ENCODE data around the gene UNC5A.

DNA sequence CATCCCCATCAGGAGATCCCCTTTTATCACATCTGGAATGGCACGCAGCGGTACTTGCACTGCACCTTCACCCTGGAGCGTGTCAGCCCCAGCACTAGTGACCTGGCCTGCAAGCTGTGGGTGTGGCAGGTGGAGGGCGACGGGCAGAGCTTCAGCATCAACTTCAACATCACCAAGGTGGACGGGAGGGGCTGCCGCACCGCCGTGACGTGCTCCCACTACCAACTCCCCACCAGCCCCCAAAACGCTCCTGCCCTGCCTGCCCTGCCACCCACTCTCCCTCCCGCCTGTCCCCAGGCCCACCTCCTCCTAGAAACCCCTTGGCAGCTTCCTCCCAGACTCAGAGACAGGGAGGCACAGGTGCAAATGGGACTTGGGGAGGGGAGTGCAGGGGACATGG, 68.1 kb downstream of the UNC5A start:
- TF ChIP-seq EP300 (IDR thresholded peaks at IDR 0.05; ENCODE audit: borderline replicate concordance in 1 of 2, control insufficient read depth in 1 of 2, low read depth in 2 of 2, low read length in 2 of 2) (no peak), MEF2A (IDR thresholded peaks at IDR 0.05; ENCODE audit: insufficient read depth, low read depth, low read length) (no peak), POLR2A (IDR thresholded peaks at IDR 0.05; ENCODE audit: low read depth, low read length) (no peak), ZSCAN29 (IDR thresholded peaks at IDR 0.05) (no peak), MTA3 (IDR thresholded peaks at IDR 0.05; ENCODE audit: borderline replicate concordance, low read length) (no peak), TARDBP (IDR thresholded peaks at IDR 0.05; ENCODE audit: borderline replicate concordance) (no peak)
- TF ChIP-seq, protein P1, sequence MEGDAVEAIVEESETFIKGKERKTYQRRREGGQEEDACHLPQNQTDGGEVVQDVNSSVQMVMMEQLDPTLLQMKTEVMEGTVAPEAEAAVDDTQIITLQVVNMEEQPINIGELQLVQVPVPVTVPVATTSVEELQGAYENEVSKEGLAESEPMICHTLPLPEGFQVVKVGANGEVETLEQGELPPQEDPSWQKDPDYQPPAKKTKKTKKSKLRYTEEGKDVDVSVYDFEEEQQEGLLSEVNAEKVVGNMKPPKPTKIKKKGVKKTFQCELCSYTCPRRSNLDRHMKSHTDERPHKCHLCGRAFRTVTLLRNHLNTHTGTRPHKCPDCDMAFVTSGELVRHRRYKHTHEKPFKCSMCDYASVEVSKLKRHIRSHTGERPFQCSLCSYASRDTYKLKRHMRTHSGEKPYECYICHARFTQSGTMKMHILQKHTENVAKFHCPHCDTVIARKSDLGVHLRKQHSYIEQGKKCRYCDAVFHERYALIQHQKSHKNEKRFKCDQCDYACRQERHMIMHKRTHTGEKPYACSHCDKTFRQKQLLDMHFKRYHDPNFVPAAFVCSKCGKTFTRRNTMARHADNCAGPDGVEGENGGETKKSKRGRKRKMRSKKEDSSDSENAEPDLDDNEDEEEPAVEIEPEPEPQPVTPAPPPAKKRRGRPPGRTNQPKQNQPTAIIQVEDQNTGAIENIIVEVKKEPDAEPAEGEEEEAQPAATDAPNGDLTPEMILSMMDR (IDR thresholded peaks at IDR 0.05 in 2 of 3, conservative IDR thresholded peaks at IDR 0.05 in 1 of 3; ENCODE audit: control insufficient read depth in 2 of 3, extremely low read depth in 1 of 3, insufficient read depth in 1 of 3, low read depth in 3 of 3, low read length in 3 of 3) = no peak
- TF ChIP-seq, protein P2, sequence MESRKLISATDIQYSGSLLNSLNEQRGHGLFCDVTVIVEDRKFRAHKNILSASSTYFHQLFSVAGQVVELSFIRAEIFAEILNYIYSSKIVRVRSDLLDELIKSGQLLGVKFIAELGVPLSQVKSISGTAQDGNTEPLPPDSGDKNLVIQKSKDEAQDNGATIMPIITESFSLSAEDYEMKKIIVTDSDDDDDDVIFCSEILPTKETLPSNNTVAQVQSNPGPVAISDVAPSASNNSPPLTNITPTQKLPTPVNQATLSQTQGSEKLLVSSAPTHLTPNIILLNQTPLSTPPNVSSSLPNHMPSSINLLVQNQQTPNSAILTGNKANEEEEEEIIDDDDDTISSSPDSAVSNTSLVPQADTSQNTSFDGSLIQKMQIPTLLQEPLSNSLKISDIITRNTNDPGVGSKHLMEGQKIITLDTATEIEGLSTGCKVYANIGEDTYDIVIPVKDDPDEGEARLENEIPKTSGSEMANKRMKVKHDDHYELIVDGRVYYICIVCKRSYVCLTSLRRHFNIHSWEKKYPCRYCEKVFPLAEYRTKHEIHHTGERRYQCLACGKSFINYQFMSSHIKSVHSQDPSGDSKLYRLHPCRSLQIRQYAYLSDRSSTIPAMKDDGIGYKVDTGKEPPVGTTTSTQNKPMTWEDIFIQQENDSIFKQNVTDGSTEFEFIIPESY (IDR thresholded peaks at IDR 0.05) = no peak
- TF ChIP-seq, protein P3, sequence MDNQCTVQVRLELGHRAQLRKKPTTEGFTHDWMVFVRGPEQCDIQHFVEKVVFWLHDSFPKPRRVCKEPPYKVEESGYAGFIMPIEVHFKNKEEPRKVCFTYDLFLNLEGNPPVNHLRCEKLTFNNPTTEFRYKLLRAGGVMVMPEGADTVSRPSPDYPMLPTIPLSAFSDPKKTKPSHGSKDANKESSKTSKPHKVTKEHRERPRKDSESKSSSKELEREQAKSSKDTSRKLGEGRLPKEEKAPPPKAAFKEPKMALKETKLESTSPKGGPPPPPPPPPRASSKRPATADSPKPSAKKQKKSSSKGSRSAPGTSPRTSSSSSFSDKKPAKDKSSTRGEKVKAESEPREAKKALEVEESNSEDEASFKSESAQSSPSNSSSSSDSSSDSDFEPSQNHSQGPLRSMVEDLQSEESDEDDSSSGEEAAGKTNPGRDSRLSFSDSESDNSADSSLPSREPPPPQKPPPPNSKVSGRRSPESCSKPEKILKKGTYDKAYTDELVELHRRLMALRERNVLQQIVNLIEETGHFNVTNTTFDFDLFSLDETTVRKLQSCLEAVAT (IDR thresholded peaks at IDR 0.05) = no peak

Data from GM12878 (cell line).